ENCODE results near the gene WRAP73. TPM values are rescaled to one million over a fixed set of nuclear protein-coding genes. Genes with fewer than 3 reads are reported as not detected.

Gene WRAP73
- total RNA-seq, 4 donors from 2014 or later: 12.9 to 25.9 (median 15.7) TPM

DNA sequence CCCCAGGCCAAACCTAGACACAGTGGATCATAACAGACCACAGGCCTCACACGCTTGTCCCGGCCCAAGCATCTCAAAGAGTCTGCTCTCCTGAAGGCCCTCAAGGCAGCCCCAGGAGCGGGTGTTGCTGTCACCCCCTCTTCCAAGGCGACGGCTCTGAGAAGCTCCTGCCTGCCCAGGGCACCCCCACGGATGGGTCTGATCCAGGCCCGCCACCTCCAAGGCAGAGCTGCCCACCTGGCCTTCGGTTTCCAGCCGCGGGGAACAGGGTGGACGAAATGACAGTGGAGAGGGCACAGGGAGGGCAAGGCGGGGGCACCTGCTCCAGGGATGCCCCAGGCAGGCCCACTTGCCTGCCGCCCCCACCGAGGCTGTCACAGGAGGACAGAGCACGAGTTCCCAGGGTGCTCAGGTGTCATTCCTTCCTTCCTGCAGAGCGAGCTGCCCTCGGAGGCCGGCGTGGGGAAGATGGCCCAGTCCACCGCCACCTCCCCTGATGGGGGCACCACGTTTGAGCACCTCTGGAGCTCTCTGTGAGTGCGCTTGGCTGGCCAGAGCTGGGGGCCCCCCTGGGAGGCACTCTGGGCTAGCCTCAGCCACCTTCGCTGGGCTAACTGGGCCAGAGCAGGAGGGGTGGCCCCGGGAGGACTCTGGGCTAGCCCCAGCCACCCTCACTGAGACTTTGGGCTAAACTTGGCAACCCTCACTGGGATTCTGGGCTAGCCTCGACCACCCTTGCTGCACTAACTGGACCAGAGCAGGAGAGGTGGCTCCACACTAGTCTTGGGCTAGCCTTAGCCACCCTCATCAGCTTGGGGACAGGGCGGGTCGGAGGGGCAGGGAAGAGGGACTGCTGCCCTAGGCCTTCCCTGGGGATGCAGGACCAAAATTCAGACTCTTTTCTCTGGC is 32.2 kb upstream of the WRAP73 start:
- Histone ChIP-seq H3K9me3 (no peaks in the 10 kb centered on the region), H3K36me3 (no peaks in the 10 kb centered on the region), H3K27me3 (peaks cover 0 to 62% (median 2%) of the 10 kb centered on the region in 4 donors), H3K4me1 (peaks cover 5 to 9% (median 6%) of the 10 kb centered on the region in 4 donors), H3K4me3 (no peak overlapping the region), H3K27ac (replicated peaks in 1 of 4) (no peak overlapping the region)
- intact Hi-C loops (cut with DNase I): no loop called here
- no peak for DNase-seq (ENCODE audit: extremely low spot score)
- TF ChIP-seq, protein P1, sequence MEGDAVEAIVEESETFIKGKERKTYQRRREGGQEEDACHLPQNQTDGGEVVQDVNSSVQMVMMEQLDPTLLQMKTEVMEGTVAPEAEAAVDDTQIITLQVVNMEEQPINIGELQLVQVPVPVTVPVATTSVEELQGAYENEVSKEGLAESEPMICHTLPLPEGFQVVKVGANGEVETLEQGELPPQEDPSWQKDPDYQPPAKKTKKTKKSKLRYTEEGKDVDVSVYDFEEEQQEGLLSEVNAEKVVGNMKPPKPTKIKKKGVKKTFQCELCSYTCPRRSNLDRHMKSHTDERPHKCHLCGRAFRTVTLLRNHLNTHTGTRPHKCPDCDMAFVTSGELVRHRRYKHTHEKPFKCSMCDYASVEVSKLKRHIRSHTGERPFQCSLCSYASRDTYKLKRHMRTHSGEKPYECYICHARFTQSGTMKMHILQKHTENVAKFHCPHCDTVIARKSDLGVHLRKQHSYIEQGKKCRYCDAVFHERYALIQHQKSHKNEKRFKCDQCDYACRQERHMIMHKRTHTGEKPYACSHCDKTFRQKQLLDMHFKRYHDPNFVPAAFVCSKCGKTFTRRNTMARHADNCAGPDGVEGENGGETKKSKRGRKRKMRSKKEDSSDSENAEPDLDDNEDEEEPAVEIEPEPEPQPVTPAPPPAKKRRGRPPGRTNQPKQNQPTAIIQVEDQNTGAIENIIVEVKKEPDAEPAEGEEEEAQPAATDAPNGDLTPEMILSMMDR (IDR thresholded peaks at IDR 0.05): no peak
- TF ChIP-seq POLR2A (IDR thresholded peaks at IDR 0.05; ENCODE audit: low read depth) (no peak), POLR2AphosphoS5 (IDR thresholded peaks at IDR 0.05) (no peak), EP300 (IDR thresholded peaks at IDR 0.05) (no peak)
- 87% methylated on average over 9 of the region's 27 CpGs for WGBS

DNA sequence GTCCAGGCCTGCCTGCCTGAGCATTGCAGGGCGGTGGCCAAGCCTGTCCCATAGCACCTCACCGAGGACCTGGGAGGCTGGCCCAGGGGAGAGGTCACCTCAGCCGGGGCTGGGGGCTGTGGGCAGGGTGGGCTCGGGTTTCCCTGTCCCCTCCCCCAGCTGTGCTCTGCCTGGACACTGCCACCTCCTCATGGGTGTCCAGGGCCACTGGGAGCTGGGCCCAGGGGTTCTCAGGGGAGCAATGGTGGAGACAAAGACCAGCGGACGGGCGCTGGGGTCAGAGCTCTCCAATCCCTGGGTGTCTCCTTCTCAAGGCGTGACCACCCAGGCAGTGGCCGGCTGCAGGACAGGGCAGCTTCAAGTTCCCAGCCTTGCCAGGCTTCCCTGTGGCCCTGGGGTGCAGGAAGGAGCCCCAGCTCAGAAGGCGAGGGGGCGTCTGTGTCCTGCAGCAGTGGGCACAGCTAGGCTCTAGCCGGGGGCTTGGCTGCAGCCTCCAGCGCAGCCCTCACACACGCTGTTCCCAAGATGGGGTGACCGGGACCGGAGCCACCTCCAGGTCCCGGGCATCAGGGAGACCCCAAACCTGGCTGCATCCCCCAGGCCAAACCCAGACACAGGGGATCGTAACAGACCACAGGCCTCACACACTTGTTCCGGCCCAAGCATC is 31.5 kb upstream of the WRAP73 start:
- H3K4me1 ChIP-seq: peaks cover 5 to 9% (median 6%) of the 10 kb centered on the region in 4 donors
- 95% methylated on average over 3 of the region's 19 CpGs for WGBS
- DNase-seq (ENCODE audit: extremely low spot score): no peak
- no peak overlapping the region for H3K4me3 ChIP-seq
- H3K27ac ChIP-seq (replicated peaks in 1 of 4): no peak overlapping the region
- intact Hi-C loops (cut with DNase I): no loop called here
- TF ChIP-seq EP300 (IDR thresholded peaks at IDR 0.05) (no peak), POLR2A (IDR thresholded peaks at IDR 0.05; ENCODE audit: low read depth) (no peak)
- no peaks in the 10 kb centered on the region for H3K9me3 ChIP-seq
- H3K27me3 ChIP-seq: peaks cover 0 to 60% (median 2%) of the 10 kb centered on the region in 4 donors
- H3K36me3 ChIP-seq: no peaks in the 10 kb centered on the region

DNA sequence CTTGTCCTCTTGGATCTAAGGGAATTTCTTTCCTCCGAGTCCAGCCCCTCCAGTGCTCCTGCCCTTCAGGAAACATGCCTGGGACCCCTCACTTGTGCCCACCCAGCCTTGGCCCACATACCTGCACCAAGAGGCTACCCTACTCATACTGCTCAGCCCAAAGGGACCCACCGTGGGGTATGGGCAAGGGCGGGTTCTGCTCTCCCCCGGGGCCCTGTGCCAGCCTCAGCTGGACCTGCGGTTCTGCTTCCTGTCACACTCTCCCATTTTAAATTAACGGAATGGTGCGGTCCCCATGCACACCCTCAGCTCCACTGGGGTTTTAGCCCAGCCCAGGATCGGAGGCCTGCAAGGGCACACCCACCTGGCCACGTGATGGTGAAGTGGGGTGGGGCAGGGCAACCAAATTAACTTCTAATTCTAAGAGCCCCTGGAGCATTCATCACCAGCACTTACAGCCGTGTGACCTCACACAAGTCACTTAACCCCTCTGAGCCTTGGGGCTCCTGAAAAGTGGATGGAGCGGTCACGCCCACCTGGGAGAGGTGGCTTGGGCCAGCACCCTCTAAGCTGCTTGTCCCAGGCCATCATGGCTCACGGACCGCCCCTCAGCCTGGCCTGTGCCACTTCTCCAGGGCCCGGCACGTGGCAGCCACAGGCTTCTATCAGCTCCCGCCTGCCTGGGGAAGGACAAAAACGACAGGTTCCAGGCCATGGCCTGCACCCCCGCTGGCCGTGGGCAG is 30.8 kb upstream of the WRAP73 start:
- no peak overlapping the region for H3K27ac ChIP-seq (replicated peaks in 1 of 4)
- intact Hi-C loops (cut with DNase I): no loop called here
- DNase-seq (ENCODE audit: extremely low spot score): no peak
- no peaks in the 10 kb centered on the region for H3K9me3 ChIP-seq
- 82% methylated on average over 8 of the region's 20 CpGs for WGBS
- peaks cover 0 to 52% (median 2%) of the 10 kb centered on the region in 4 donors for H3K27me3 ChIP-seq
- no peak overlapping the region for H3K4me3 ChIP-seq
- peaks cover 5 to 9% (median 6%) of the 10 kb centered on the region in 4 donors for H3K4me1 ChIP-seq
- no peak for TF ChIP-seq POLR2A (IDR thresholded peaks at IDR 0.05; ENCODE audit: low read depth)
- no peak for TF ChIP-seq POLR2AphosphoS5 (IDR thresholded peaks at IDR 0.05)
- TF ChIP-seq EP300 (IDR thresholded peaks at IDR 0.05): no peak
- TF ChIP-seq, protein P1 (IDR thresholded peaks at IDR 0.05): no peak
- H3K36me3 ChIP-seq: no peaks in the 10 kb centered on the region

DNA sequence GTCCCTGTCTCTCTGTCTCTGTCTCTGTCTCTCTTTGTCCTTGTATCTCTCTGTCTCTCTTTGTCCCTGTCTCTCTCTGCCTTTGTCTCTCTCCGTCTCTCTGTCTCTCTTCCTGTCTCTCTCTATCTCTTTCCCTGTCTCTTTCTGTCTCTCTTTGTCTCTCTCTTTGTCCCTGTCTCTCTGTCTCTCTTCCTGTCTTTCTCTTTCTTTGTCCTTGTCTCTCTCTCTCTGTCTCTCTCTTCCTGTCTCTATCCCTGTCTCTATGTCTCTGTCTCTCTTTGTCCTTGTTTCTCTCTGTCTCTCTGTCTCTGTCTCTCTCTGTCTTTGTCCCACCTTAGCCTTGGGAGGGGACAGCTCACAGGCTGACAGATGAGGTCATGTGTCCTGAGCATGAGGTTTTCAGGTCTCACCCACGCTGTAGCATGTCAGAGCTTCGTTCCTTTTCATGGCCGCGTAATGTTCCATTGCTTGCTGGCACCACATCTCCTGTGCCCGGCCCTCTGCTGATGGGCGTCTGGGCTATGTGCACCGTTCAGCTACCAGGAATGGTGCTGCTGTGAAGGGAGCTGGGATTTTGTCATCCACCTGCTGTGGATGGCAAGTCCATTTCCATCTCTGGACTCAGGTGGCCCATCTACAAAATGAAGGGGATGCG is 30.0 kb upstream of the WRAP73 start:
- no peak for DNase-seq (ENCODE audit: extremely low spot score)
- H3K9me3 ChIP-seq: no peaks in the 10 kb centered on the region
- TF ChIP-seq, protein P1 (IDR thresholded peaks at IDR 0.05): no peak
- TF ChIP-seq POLR2A (IDR thresholded peaks at IDR 0.05; ENCODE audit: low read depth): no peak
- no peak for TF ChIP-seq POLR2AphosphoS5 (IDR thresholded peaks at IDR 0.05)
- TF ChIP-seq EP300 (IDR thresholded peaks at IDR 0.05): no peak
- no peak overlapping the region for H3K4me3 ChIP-seq
- no peak overlapping the region for H3K27ac ChIP-seq (replicated peaks in 1 of 4)
- 88% methylated on average over 9 of the region's 9 CpGs for WGBS
- peaks cover 0 to 45% (median 2%) of the 10 kb centered on the region in 4 donors for H3K27me3 ChIP-seq
- intact Hi-C loops (cut with DNase I): no loop called here
- no peaks in the 10 kb centered on the region for H3K36me3 ChIP-seq
- peaks cover 5 to 9% (median 6%) of the 10 kb centered on the region in 4 donors for H3K4me1 ChIP-seq
